DOHH2 (cell line): ENCODE data around the gene PRRX1.

Source experiments
- CTCF ChIP-seq: fragments of 200-600 bp; sonication (generic); IDR thresholded peaks from one replicate; pipeline ENCODE4 v1.5.1; 2014; ENCODE audit warnings: antibody characterized with exemption, mild to moderate bottlenecking, low read depth, low read length; ENCODE audit not compliant: poor library complexity, severe bottlenecking
- EZH2phosphoT487 ChIP-seq: fragments of 200-600 bp; sonication (generic); IDR thresholded peaks from 2 replicates; pipeline ENCODE4 v1.6.1; 2017; ENCODE audit warnings: borderline replicate concordance, mild to moderate bottlenecking, antibody characterized with exemption, low read length, moderate library complexity, mixed read lengths

- TF ChIP-seq CTCF = no peak
- no peak for TF ChIP-seq EZH2phosphoT487
Measured at GRCh38 chr1:170711682-170712081, 47.8 kb downstream of the PRRX1 start.
